K562 (cell line): ENCODE data around the gene ACTG2. TPM values are rescaled to one million over a fixed set of nuclear protein-coding genes. Genes with fewer than 3 reads are reported as not detected.

Experiments
- polyA plus RNA-seq, 8 experiments: library from polyadenylated mRNA; depleted of rRNA in 4 of 8; stranded (reverse) in 5 of 8; unstranded in 3 of 8; fragments of >200 nt; fragmentation: Nextera tagmentation in 2 of 8; fragmentation: Illumina TruSeq in 1 of 8; extraction: Ambion mirVana in 2 of 8; extraction: Trizol in 1 of 8; gene quantifications; 2 replicates each; pipeline versions ENCODE4 v1.2.1 to v1.2.3, GENCODE V29; 2011 to 2014; ENCODE audit warnings: inconsistent platforms in 1 of 8, missing spikeins in 1 of 8
- small RNA-seq: library from RNA; depleted of rRNA; stranded (forward); fragments of <200 nt; gene quantifications from one replicate; pipeline ENCODE3, GENCODE V24; 2014
- total RNA-seq, 7 experiments: library from RNA; depleted of rRNA in 6 of 7; stranded (reverse); fragments of >200 nt in 6 of 7; fragmentation: Illumina TruSeq in 2 of 7; extraction: Trizol in 2 of 7; gene quantifications; 2 replicates each; pipeline versions ENCODE4 v1.2.1 to v1.2.3, GENCODE V29; 2011 to 2021; ENCODE audit warnings: low replicate concordance in 1 of 7

The ACTG2 gene
- total and polyA plus RNA-seq, 9 of the 15 experiments (the other 6 are each of a cell fraction or from before 2014, with no cell fraction given): 0.06 to 0.60 TPM; not detected in 7

Small RNA genes lying within 50 kb of the gene (small RNA-seq; reads per million reads assigned to genes)
- not detected for gene RNA5SP97

Other genes with a start within 250 kb of the ACTG2 start
- 45.4 and 58.4 TPM in 2 replicates for gene TPRKB, start 155.7 kb upstream of the ACTG2 start, total RNA-seq (2014; rRNA removed)
- gene TPRKB, start 155.7 kb upstream of the ACTG2 start, total RNA-seq (2014; rRNA removed; fragmentation: Illumina TruSeq; extraction: Trizol): 139 and 156 TPM in 2 replicates
- gene TPRKB, start 155.7 kb upstream of the ACTG2 start, total RNA-seq (2015; rRNA removed; fragmentation: Illumina TruSeq; extraction: Trizol): 127 and 144 TPM in 2 replicates
- gene TPRKB, start 155.7 kb upstream of the ACTG2 start, total RNA-seq (2021): 55.5 and 55.6 TPM in 2 replicates
- 50.8 and 109 TPM in 2 replicates for gene TPRKB, start 155.7 kb upstream of the ACTG2 start, polyA plus RNA-seq (2011; rRNA removed)
- gene TPRKB, start 155.7 kb upstream of the ACTG2 start, polyA plus RNA-seq (2014; fragmentation: Illumina TruSeq; extraction: Trizol): 110 and 111 TPM in 2 replicates
- gene TPRKB, start 155.7 kb upstream of the ACTG2 start, polyA plus RNA-seq (2014; fragmentation: Nextera tagmentation; extraction: Ambion mirVana): 100 to 1,000 TPM; 193 to 250 TPM
- 112 and 134 TPM in 2 replicates for gene TPRKB, start 155.7 kb upstream of the ACTG2 start, polyA plus RNA-seq (2014; rRNA removed)
- gene DUSP11, start 112.9 kb upstream of the ACTG2 start, total RNA-seq (2014; rRNA removed): 23.6 and 33.1 TPM in 2 replicates
- gene DUSP11, start 112.9 kb upstream of the ACTG2 start, total RNA-seq (2014; rRNA removed; fragmentation: Illumina TruSeq; extraction: Trizol): 26.1 and 29.8 TPM in 2 replicates
- 26.7 and 29.3 TPM in 2 replicates for gene DUSP11, start 112.9 kb upstream of the ACTG2 start, total RNA-seq (2015; rRNA removed; fragmentation: Illumina TruSeq; extraction: Trizol)
- gene DUSP11, start 112.9 kb upstream of the ACTG2 start, total RNA-seq (2021): 20.7 and 21.0 TPM in 2 replicates
- 16.9 and 37.0 TPM in 2 replicates for gene DUSP11, start 112.9 kb upstream of the ACTG2 start, polyA plus RNA-seq (2011; rRNA removed)
- gene DUSP11, start 112.9 kb upstream of the ACTG2 start, polyA plus RNA-seq (2014; fragmentation: Illumina TruSeq; extraction: Trizol): 31.7 and 36.7 TPM in 2 replicates
- gene DUSP11, start 112.9 kb upstream of the ACTG2 start, polyA plus RNA-seq (2014; fragmentation: Nextera tagmentation; extraction: Ambion mirVana): 10 to 100 TPM; 67.7 to 79.8 TPM
- gene DUSP11, start 112.9 kb upstream of the ACTG2 start, polyA plus RNA-seq (2014; rRNA removed): 28.4 and 31.9 TPM in 2 replicates
- 0.12 and 0.14 TPM in 2 replicates for gene C2orf78, start 108.8 kb upstream of the ACTG2 start, total RNA-seq (2014; rRNA removed)
- 0.07 and 0.16 TPM in 2 replicates for gene C2orf78, start 108.8 kb upstream of the ACTG2 start, total RNA-seq (2014; rRNA removed; fragmentation: Illumina TruSeq; extraction: Trizol)
- 0.04 and 0.08 TPM in 2 replicates for gene C2orf78, start 108.8 kb upstream of the ACTG2 start, total RNA-seq (2015; rRNA removed; fragmentation: Illumina TruSeq; extraction: Trizol)
- 0.18 and 0.22 TPM in 2 replicates for gene C2orf78, start 108.8 kb upstream of the ACTG2 start, total RNA-seq (2021)
- 0.04 and 0.25 TPM in 2 replicates for gene C2orf78, start 108.8 kb upstream of the ACTG2 start, polyA plus RNA-seq (2011; rRNA removed)
- 0.28 and 0.37 TPM in 2 replicates for gene C2orf78, start 108.8 kb upstream of the ACTG2 start, polyA plus RNA-seq (2014; fragmentation: Illumina TruSeq; extraction: Trizol)
- under 1 TPM; 0.14 to 0.20 TPM for gene C2orf78, start 108.8 kb upstream of the ACTG2 start, polyA plus RNA-seq (2014; fragmentation: Nextera tagmentation; extraction: Ambion mirVana)
- gene C2orf78, start 108.8 kb upstream of the ACTG2 start, polyA plus RNA-seq (2014; rRNA removed): 0.27 and 0.45 TPM in 2 replicates
- gene STAMBP, start 64.0 kb upstream of the ACTG2 start, total RNA-seq (2014; rRNA removed): 28.9 and 36.9 TPM in 2 replicates
- 48.4 and 51.0 TPM in 2 replicates for gene STAMBP, start 64.0 kb upstream of the ACTG2 start, total RNA-seq (2014; rRNA removed; fragmentation: Illumina TruSeq; extraction: Trizol)
- gene STAMBP, start 64.0 kb upstream of the ACTG2 start, total RNA-seq (2015; rRNA removed; fragmentation: Illumina TruSeq; extraction: Trizol): 36.3 and 39.7 TPM in 2 replicates
- 41.1 and 44.6 TPM in 2 replicates for gene STAMBP, start 64.0 kb upstream of the ACTG2 start, total RNA-seq (2021)
- 31.8 and 57.4 TPM in 2 replicates for gene STAMBP, start 64.0 kb upstream of the ACTG2 start, polyA plus RNA-seq (2011; rRNA removed)
- 59.0 and 68.1 TPM in 2 replicates for gene STAMBP, start 64.0 kb upstream of the ACTG2 start, polyA plus RNA-seq (2014; fragmentation: Illumina TruSeq; extraction: Trizol)
- gene STAMBP, start 64.0 kb upstream of the ACTG2 start, polyA plus RNA-seq (2014; fragmentation: Nextera tagmentation; extraction: Ambion mirVana): 10 to 100 TPM; 50.1 to 75.2 TPM
- 48.8 and 51.4 TPM in 2 replicates for gene STAMBP, start 64.0 kb upstream of the ACTG2 start, polyA plus RNA-seq (2014; rRNA removed)
- 67.0 and 68.4 TPM in 2 replicates for gene DGUOK, start 33.9 kb downstream of the ACTG2 start, total RNA-seq (2014; rRNA removed)
- gene DGUOK, start 33.9 kb downstream of the ACTG2 start, total RNA-seq (2014; rRNA removed; fragmentation: Illumina TruSeq; extraction: Trizol): 79.0 and 87.6 TPM in 2 replicates
- gene DGUOK, start 33.9 kb downstream of the ACTG2 start, total RNA-seq (2015; rRNA removed; fragmentation: Illumina TruSeq; extraction: Trizol): 83.4 and 91.1 TPM in 2 replicates
- 91.7 and 92.5 TPM in 2 replicates for gene DGUOK, start 33.9 kb downstream of the ACTG2 start, total RNA-seq (2021)
- 129 and 170 TPM in 2 replicates for gene DGUOK, start 33.9 kb downstream of the ACTG2 start, polyA plus RNA-seq (2011; rRNA removed)
- gene DGUOK, start 33.9 kb downstream of the ACTG2 start, polyA plus RNA-seq (2014; fragmentation: Illumina TruSeq; extraction: Trizol): 139 and 147 TPM in 2 replicates
- 100 to 1,000 TPM; 258 to 288 TPM for gene DGUOK, start 33.9 kb downstream of the ACTG2 start, polyA plus RNA-seq (2014; fragmentation: Nextera tagmentation; extraction: Ambion mirVana)
- 126 and 140 TPM in 2 replicates for gene DGUOK, start 33.9 kb downstream of the ACTG2 start, polyA plus RNA-seq (2014; rRNA removed)
- gene TET3, start 91.9 kb downstream of the ACTG2 start, total RNA-seq (2014; rRNA removed): 4.9 and 7.1 TPM in 2 replicates
- gene TET3, start 91.9 kb downstream of the ACTG2 start, total RNA-seq (2014; rRNA removed; fragmentation: Illumina TruSeq; extraction: Trizol): 5.4 and 5.6 TPM in 2 replicates
- 6.3 and 6.4 TPM in 2 replicates for gene TET3, start 91.9 kb downstream of the ACTG2 start, total RNA-seq (2015; rRNA removed; fragmentation: Illumina TruSeq; extraction: Trizol)
- 15.5 and 16.3 TPM in 2 replicates for gene TET3, start 91.9 kb downstream of the ACTG2 start, total RNA-seq (2021)
- gene TET3, start 91.9 kb downstream of the ACTG2 start, polyA plus RNA-seq (2011; rRNA removed): 3.2 and 5.2 TPM in 2 replicates
- gene TET3, start 91.9 kb downstream of the ACTG2 start, polyA plus RNA-seq (2014; fragmentation: Illumina TruSeq; extraction: Trizol): 8.7 and 9.0 TPM in 2 replicates
- under 1 TPM; 0.35 to 0.58 TPM for gene TET3, start 91.9 kb downstream of the ACTG2 start, polyA plus RNA-seq (2014; fragmentation: Nextera tagmentation; extraction: Ambion mirVana)
- 5.3 and 5.5 TPM in 2 replicates for gene TET3, start 91.9 kb downstream of the ACTG2 start, polyA plus RNA-seq (2014; rRNA removed)